Fibroblast of skin of right biceps (primary cell): ENCODE measurements around the gene MRPS5.
"Not testable (repeated sequence)": the region's sequence is repeated elsewhere in the genome, so short reads cannot be mapped to it uniquely, and the experiment has no call there.

Experiments
- DNase-seq: peaks from one replicate; pipeline ENCODE4 v3.0.0-alpha.2; 2013

Gene MRPS5

DNA sequence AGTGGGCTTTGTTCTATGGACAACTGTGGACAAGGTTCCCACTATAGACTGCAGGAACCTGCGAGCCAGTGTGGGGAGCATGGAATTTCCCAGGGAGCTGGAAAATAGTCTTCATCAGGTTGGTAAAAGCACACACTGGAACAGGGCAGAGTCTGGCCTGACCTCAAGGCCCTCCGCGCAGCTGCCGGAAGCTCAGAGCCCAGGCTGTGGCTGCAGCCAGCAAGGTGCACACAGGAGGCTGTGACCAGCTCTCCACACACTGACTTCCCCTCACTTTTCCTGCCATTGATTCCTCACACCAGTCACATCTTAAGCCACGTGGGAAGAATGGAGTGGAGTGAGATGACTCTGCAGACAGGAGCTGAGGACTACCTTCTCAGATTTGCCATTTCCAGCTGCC lies 77.0 kb downstream of the MRPS5 start:
- DNase-seq, result no peak

DNA sequence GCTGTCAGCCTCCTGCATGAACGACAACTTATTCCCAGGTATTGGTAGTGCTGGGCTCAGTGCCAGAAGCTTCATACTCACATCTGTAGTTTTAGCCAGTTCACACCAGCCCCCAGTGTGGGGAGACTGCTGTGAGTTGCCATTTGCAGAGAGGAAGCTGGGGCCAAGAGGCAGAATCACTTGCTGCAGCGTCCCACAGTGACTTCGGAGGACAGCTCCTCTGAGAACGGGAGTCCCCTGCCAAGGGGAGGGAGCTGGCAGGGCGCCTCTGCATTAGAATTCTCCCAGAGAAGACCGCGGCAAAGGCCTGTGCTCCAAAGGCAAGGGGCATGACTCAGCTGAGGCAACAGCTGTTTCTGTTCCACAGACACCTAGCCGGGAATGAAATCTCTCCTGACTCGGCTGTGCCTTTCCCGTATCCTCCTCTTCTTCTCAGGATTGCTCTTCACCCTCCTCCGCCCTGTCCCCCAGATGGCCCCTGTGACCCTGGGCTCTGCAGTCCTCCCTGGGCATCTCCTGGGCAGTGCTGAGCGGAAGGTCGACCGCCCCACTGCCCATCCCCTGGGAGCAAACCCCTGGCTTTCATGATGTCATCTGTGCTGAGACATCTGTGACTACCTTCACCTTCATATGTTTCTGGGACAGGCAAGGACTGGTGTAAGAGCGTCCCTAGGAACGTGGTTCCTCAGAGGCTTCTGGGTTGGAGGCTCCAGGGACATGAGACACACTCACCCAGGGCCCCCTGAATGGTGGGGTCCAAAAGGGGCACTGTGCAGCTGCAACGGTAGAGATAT lies 78.1 kb downstream of the MRPS5 start:
- DNase-seq, result peak; percentile 61

DNA sequence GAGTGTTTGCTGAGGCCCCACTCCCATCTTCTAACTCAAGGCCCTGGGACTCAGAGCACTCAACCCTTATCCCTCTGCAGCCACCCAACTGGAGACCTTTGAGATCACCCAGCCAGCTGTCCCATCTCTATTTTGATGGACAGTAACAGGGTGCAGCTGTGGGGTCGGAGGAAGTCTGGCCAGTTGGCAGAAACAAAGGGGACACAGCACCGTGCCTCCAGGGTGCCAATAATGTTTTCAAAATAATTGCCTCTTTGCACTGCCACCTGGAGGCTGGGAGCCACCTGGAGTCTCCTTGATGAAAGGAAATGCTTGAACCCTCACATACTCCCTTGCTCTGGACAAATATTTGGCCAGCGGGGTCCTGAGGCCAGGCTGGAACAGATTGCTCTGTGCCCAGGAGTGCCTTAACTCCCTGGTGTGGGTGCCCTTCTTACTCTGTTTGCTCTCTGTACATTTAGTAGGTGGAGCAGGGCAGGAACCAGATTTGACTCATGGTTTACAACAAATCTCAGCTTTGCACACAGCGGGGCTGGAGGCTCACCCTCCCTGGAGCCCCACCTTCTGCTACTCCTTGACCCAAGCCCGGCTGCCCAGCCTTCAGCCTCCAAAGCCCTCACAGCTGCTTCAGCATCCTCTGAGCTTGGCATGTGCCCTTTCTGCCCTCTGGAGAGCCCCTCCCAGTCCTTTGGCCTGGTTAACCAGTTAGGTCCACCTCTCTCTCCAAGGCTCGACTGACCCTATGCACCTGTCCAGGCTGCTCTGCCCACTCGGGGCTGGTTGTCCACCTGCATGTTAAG lies 78.9 kb downstream of the MRPS5 start:
- DNase-seq, result no peak

DNA sequence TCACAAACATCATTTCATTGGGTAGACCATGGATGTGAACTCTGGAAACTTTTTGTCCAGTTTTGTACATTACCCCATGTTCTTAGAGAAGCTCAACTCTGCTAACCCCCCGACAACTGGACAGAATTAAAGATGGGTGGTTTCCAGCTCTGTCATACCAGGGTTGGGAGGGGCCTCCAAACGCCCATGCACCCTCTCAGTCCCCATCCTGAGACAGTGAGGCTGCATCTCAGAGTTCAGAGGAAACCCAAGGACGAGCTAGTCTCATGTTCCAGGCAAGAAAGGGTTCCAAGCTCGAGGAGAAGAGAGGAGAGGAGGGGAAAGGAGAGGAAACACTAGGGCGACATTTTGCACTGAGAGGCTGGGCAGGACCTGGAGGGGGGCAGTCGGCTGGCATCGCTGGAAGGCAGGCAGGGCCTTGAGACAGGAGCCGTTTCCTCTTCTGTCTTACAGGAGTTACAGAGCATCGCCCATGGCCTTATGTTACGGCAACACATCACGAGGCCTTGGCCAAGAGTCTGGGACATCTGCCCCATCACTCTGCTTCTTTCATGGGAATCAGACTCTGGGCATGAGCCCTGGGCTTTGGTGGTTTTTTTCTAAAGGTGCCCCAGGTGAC lies 79.7 kb downstream of the MRPS5 start:
- DNase-seq, result no peak

DNA sequence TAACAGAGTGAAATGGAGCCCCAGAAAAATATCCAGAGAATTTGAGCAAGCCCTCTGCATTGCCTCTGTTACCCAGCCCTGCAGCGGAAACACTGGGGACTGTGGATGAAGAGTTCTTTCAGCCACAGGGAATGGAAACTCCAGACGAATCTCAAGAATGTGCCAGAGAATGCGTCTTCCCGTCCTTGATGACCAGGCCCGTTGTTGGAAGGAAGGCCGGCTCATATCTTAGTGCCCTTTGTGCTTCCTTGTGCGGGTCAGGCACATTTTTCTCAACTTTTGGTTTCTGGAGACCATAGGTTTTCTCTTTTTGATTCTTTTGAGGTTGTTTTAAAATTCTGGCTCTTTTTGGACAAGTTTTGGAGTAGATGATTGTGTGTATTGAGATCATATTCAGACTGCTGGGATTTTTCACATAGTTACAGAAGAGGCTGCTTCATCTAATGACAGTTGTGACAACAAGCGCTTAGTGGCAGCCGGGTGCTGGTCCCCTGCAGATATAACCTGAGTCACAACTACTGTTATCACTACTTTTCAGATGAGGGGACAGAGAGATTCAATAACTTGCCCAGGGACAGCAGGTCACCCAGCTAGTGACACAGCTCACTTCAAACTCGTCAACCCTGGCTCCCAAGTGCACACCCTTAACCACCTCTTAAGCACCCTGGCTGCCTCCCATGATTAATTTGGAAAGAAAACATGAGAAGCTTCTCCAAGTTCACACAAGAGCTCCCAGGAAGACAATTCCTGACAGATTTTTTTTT lies 80.4 kb downstream of the MRPS5 start:
- DNase-seq, result no peak

DNA sequence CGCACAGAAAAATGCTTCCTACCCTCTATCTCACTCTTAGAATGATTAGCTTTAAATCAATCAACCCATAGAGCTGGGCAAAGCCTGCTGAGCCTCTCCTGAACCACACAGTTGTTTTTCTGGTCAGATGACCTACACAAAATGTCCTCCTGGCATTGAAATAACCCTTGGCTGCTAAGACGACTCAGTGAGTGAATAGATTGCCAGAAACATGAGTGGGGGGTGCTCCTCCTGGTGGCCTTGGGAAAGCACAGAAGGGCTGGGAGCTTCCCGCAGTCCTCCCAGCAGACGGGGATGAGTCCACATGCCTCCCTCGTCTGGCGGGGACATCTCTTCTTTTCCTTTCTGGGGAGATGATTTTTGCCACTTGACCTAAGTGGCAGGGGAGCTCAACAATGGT lies 81.2 kb downstream of the MRPS5 start:
- no peak for DNase-seq

DNA sequence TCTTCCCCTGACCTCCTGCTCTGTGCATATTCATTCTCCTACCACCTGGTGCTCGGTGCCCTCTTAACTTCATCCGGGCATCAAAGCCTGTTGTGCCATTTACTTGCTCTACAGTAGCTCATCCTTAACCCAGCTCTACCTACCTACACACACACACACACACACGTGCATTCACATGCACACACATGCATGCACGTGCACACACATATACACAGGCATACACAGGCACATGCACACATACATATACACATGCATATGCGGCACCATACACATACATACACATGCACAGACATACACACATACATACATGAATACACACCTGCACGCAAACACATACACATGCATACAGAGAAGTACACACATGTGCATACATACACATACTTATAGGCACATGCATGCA lies 81.6 kb downstream of the MRPS5 start:
- no peak for DNase-seq

DNA sequence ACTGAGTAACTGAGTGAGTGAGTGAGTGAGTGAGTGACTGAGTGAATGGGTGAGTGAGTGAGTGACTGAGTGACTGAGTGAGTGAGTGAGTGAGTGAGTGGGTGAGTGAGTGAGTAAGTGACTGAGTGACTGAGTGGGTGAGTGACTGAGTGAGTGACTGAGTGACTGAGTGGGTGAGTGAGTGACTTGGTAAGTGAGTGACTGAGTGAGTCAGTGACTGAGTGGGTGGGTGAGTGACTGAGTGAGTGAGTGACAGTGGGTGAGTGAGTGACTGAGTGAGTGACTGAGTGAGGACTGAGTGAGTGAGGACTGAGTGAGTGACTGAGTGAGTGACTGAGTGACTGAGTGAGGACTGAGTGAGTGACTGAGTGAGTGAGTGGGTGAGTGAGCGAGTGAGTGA lies 82.2 kb downstream of the MRPS5 start:
- DNase-seq, result no peak

DNA sequence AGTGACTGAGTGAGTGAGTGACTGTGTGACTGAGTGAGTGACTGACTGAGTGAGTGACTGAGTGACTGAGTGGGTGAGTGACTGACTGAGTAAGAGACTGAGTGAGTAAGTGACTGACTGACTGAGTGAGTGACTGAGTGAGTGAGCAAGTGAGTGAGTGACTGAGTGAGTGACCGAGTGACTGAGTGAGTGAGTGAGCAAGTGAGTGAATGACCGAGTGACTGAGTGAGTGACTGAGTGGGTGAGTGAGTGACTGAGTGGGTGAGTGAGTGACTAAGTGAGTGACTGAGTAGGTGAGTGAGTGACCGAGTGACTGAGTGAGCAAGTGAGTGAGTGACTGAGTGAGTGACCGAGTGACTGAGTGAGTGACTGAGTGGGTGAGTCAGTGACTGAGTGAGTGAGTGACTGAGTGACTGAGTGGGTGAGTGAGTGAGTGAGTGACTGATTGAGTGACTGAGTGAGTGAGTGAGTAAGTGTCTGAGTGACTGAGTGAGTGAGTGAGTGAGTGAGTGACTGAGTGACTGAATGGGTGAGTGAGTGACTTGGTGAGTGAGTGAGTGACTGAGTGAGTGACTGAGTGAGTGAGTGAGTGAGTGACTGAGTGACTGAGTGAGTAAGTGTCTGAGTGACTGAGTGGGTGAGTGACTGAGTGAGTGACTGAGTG lies 82.8 kb downstream of the MRPS5 start:
- no peak for DNase-seq

DNA sequence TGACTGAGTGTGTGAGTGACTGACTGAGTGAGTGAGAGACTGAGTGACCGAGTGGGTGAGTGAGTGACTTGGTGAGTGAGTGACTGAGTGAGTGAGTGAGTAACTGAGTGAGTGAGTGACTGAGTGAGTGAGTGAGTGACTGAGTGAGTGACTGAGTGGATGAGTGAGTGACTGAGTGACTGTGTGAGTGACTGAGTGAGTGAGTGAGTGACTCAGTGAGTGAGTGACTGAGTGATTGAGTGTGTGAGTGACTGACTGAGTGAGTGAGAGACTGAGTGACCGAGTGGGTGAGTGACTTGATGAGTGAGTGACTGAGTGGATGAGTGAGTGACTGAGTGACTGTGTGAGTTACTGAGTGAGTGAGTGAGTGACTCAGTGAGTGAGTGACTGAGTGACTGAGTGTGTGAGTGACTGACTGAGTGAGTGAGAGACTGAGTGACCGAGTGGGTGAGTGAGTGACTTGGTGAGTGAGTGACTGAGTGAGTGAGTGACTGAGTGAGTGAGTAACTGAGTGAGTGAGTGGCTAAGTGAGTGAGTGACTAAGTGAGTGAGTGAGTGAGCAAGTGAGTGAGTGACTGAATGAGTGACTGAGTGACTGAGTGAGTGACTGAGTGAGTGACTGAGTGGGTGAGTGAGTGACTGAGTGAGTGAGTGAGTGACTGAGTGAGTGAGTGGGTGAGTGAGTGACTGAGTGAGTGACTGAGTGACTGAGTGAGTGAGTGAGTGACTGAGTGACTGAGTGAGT lies 83.6 kb downstream of the MRPS5 start:
- not testable (repeated sequence) for DNase-seq

DNA sequence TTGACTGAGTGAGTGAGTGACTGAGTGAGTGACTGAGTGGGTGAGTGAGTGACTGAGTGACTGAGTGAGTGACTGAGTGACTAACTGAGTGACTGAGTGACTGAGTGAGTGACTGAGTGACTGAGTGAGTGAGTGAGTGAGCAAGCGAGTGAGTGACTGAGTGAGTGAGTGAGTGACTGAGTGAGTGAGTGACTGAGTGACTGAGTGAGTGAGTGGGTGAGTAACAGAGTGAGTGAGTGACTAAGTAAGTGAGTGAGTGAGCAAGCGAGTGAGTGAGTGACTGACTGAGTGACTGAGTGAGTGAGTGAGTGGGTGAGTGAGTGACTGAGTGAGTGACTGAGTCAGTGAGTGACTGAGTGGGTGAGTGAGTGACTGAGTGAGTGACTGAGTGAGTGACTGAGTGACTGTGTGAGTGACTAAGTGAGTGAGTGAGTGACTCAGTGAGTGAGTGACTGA lies 84.2 kb downstream of the MRPS5 start:
- no peak for DNase-seq

DNA sequence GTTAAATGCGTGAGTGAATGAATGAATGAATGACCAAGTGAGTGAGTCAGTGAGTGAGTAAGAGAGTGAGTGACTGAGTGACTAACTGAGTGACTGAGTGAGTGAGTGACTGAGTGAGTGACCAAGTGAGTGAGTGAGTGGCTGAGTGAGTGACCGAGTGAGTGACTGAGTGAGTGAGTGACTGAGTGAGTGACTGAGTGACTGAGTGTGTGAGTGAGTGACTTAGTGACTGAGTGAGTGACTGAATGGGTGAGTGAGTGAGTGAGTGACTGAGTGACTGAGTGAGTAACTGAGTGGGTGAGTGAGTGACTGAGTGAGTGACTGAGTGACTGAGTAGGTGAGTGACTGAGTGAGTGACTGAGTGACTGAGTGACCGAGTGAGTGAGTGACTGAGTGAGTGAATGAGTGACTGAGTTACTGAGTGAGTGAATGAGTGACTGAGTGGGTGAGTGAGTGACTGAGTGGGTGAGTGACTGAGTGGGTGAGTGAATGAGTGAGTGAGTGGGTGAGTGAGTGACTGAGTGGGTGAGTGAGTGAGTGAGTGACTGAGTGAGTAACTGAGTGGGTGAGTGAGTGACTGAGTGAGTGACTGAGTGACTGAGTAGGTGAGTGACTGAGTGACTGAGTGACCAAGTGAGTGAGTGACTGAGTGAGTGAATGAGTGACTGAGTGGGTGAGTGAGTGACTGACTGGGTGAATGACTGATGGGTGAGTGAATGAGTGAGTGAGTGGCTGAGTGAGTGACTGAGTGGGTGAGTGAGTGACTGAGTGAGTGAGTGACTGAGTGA lies 84.8 kb downstream of the MRPS5 start:
- no peak for DNase-seq
